Gastroesophageal sphincter (tissue), 3 donors: ENCODE measurements around the gene NAALADL2.

ENCODE experiments used
- EP300 ChIP-seq: sonication (generic); formaldehyde crosslinking; IDR thresholded peaks from one replicate; pipeline ENCODE4 v1.6.1; 2017; ENCODE audit warnings: antibody characterized with exemption, mild to moderate bottlenecking
- POLR2A ChIP-seq, 2 donors: fragments of 450-650 bp; IDR thresholded peaks; one replicate each; pipeline ENCODE4 v1.6.1; 2017; ENCODE audit warnings: antibody characterized with exemption in 2 of 2, mild to moderate bottlenecking in 2 of 2, moderate library complexity in 1 of 2
- TF ChIP-seq, protein P1 (sequence below), 4 experiments: fragments of 200-600 bp in 2 of 4; fragments of 450-650 bp in 2 of 4; sonication (generic) in 1 of 4; IDR thresholded peaks; one replicate each; pipeline ENCODE4 v1.5.1; 2017 to 2019; ENCODE audit warnings: antibody characterized with exemption in 4 of 4, mild to moderate bottlenecking in 2 of 4, moderate library complexity in 2 of 4

DNA sequence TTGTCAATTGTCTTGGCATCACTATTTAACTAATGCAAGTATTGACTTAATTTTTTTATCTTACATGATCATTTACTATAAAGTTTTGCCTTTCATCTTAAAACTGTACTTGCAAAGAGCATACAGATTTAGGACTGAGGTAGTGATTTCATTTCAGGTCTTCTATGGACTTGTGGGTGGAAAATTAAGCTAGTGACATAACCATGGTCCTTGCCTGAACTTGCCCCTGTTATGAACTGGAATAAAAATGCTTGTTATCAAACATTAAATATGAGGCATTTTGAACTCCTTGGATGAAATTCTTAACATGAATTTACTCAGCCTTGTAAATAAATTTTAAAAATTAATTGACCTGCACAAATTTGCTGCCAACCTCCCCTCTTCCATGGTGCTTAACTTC is 712.0 kb downstream of the NAALADL2 start:
- TF ChIP-seq, protein P1, sequence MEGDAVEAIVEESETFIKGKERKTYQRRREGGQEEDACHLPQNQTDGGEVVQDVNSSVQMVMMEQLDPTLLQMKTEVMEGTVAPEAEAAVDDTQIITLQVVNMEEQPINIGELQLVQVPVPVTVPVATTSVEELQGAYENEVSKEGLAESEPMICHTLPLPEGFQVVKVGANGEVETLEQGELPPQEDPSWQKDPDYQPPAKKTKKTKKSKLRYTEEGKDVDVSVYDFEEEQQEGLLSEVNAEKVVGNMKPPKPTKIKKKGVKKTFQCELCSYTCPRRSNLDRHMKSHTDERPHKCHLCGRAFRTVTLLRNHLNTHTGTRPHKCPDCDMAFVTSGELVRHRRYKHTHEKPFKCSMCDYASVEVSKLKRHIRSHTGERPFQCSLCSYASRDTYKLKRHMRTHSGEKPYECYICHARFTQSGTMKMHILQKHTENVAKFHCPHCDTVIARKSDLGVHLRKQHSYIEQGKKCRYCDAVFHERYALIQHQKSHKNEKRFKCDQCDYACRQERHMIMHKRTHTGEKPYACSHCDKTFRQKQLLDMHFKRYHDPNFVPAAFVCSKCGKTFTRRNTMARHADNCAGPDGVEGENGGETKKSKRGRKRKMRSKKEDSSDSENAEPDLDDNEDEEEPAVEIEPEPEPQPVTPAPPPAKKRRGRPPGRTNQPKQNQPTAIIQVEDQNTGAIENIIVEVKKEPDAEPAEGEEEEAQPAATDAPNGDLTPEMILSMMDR (IDR thresholded peaks at IDR 0.05), result no peak
- TF ChIP-seq POLR2A (IDR thresholded peaks at IDR 0.05) (no peak), EP300 (no peak)
